Epithelial cell of proximal tubule (primary cell): Measurements from ENCODE around the gene SPEF1. TPM values are rescaled to one million over a fixed set of nuclear protein-coding genes. Genes with fewer than 3 reads are reported as not detected.

ENCODE experiments used
- DNase-seq: peaks from one replicate; pipeline ENCODE4 v3.0.0-alpha.2; 2011; ENCODE audit warnings: low read depth
- H3K4me3 ChIP-seq: 2 replicates; pipeline ENCODE4 v1.5.1; 2011; ENCODE audit warnings: low read depth, mild to moderate bottlenecking, low read length
- CTCF ChIP-seq: conservative IDR thresholded peaks from 2 replicates; pipeline ENCODE4 v1.5.1; 2012; ENCODE audit warnings: low read depth, mild to moderate bottlenecking, low read length
- total RNA-seq: library from RNA; depleted of rRNA; stranded (reverse); fragments of >200 nt; gene quantifications from 2 replicates; pipeline ENCODE4 v1.2.3, GENCODE V29; 2015

Gene SPEF1
- total RNA-seq, 1 donor from 2014 or later, result 0.92 TPM

- no peak for DNase-seq
- no peak for TF ChIP-seq CTCF
- no peak overlapping the region for H3K4me3 ChIP-seq
Measured at GRCh38 chr20:3783068-3783489, 1.8 kb upstream of the SPEF1 start.

- TF ChIP-seq CTCF, result no peak
- no peak for DNase-seq
- no peak overlapping the region for H3K4me3 ChIP-seq
Measured at GRCh38 chr20:3782597-3782996, 1.3 kb upstream of the SPEF1 start.

GRCh38 chr20:3778976-3779375 lies 2.3 kb downstream of the SPEF1 start:
- no peak overlapping the region for H3K4me3 ChIP-seq
- TF ChIP-seq CTCF, result no peak
- DNase-seq, result no peak

GRCh38 chr20:3777716-3778629 lies 3.3 kb downstream of the SPEF1 start:
- peak; percentile 2 for TF ChIP-seq CTCF

GRCh38 chr20:3777381-3777715 lies 3.9 kb downstream of the SPEF1 start:
- peak overlapping the region; percentile 57 for H3K4me3 ChIP-seq
- DNase-seq, result no peak
- TF ChIP-seq CTCF, result no peak

More at GRCh38 chr20:3777716-3778629, 3.3 kb downstream of the SPEF1 start:
- DNase-seq, result no peak
- H3K4me3 ChIP-seq, result peak overlapping the region; percentile 57

GRCh38 chr20:3775457-3776108 lies 5.7 kb downstream of the SPEF1 start:
- no peak overlapping the region for H3K4me3 ChIP-seq
- no peak for TF ChIP-seq CTCF
- no peak for DNase-seq
